T-cell (primary cell): ENCODE data around the gene OR5J2. TPM values are rescaled to one million over a fixed set of nuclear protein-coding genes. Genes with fewer than 3 reads are reported as not detected.
"Not testable (repeated sequence)": the region's sequence is repeated elsewhere in the genome, so short reads cannot be mapped to it uniquely, and the experiment has no call there.

Experiments used
- ATAC-seq, 4 experiments: fragments of 200-7000 bp in 3 of 4; fragments of 150-1000 bp in 1 of 4; cut with Tn5 transposase; replicated peaks in 1 of 4; 1 replicate in 3 of 4; 2 replicates in 1 of 4; pipeline ENCODE4 v1.10.0; 2021; ENCODE audit warnings: moderate library complexity in 3 of 4, mild to moderate bottlenecking in 2 of 4, moderate number of reproducible peaks in 1 of 4
- CTCF ChIA-PET, 2 donors: fragments of 300-600 bp; sonication (Branson Sonifier 250); formaldehyde crosslinking; loops; one replicate each; lab custom pipeline; 2022; ENCODE audit warnings: antibody characterized with exemption in 2 of 2; lab: Charles Lee
- POLR2A ChIA-PET, 2 donors: fragments of 300-600 bp; sonication (Branson Sonifier 250); formaldehyde crosslinking; loops; one replicate each; lab custom pipeline; 2022; ENCODE audit warnings: antibody characterized with exemption in 2 of 2; lab: Charles Lee
- DNase-seq, 35 experiments: peaks; one replicate each; pipeline versions ENCODE4 v3.0.0 to v3.0.0-alpha.2; 2013 to 2023
- H3K27ac ChIP-seq: one replicate; pipeline ENCODE4 v1.5.1; 2013; ENCODE audit warnings: low read length
- H3K27me3 ChIP-seq, 2 experiments: replicated peaks in 1 of 2; 1 replicate in 1 of 2; 2 replicates in 1 of 2; pipeline versions ENCODE4 v1.6.1 to v1.7.0; 2013; ENCODE audit warnings: low read length in 1 of 2, mixed read lengths in 1 of 2; ENCODE audit not compliant: control insufficient read depth in 2 of 2, insufficient read depth in 2 of 2; ENCODE audit errors: extremely low read depth in 1 of 2
- H3K36me3 ChIP-seq, 2 donors: 1 replicate in 1 of 2; 2 replicates in 1 of 2; pipeline versions ENCODE4 v1.6.1 to v1.7.0; 2013; ENCODE audit warnings: low read length in 1 of 2; ENCODE audit not compliant: control insufficient read depth in 2 of 2, insufficient read depth in 1 of 2; ENCODE audit errors: extremely low read depth in 1 of 2
- H3K4me1 ChIP-seq, 2 experiments: 1 replicate in 1 of 2; 2 replicates in 1 of 2; pipeline versions ENCODE4 v1.6.1 to v1.7.0; 2013; ENCODE audit warnings: low read length in 2 of 2, mixed read lengths in 1 of 2; ENCODE audit not compliant: insufficient read depth in 2 of 2, control insufficient read depth in 1 of 2; ENCODE audit errors: extremely low read depth in 1 of 2
- H3K4me3 ChIP-seq, 2 donors: 1 replicate in 1 of 2; 2 replicates in 1 of 2; pipeline versions ENCODE4 v1.5.1 to v1.7.0; 2013; ENCODE audit warnings: mild to moderate bottlenecking in 2 of 2, low read length in 1 of 2, moderate library complexity in 1 of 2; ENCODE audit not compliant: control insufficient read depth in 1 of 2; ENCODE audit errors: extremely low read depth in 1 of 2
- H3K9me3 ChIP-seq: 2 replicates; pipeline ENCODE4 v1.7.0; 2013
- H3K27ac Mint-ChIP-seq, 2 donors: one replicate each; pipeline ENCODE4 v1.8.0; 2020 to 2021; ENCODE audit warnings: mild to moderate bottlenecking in 2 of 2, mixed read lengths in 2 of 2
- H3K27me3 Mint-ChIP-seq, 2 donors: one replicate each; pipeline ENCODE4 v1.8.0; 2021 to 2022; ENCODE audit warnings: mixed read lengths in 2 of 2
- H3K36me3 Mint-ChIP-seq: one replicate; pipeline ENCODE4 v1.8.0; 2021; ENCODE audit warnings: mixed read lengths
- H3K4me1 Mint-ChIP-seq, 3 donors: one replicate each; pipeline ENCODE4 v1.8.0; 2020 to 2022; ENCODE audit warnings: mixed read lengths in 3 of 3, mild to moderate bottlenecking in 1 of 3
- H3K4me3 Mint-ChIP-seq, 3 donors: one replicate each; pipeline ENCODE4 v1.8.0; 2020 to 2022; ENCODE audit warnings: mild to moderate bottlenecking in 3 of 3, mixed read lengths in 3 of 3, moderate library complexity in 3 of 3
- H3K9me3 Mint-ChIP-seq, 3 donors: one replicate each; pipeline ENCODE4 v1.8.0; 2020 to 2022; ENCODE audit warnings: mixed read lengths in 3 of 3
- WGBS: methylation state at CpG from one replicate; pipeline ENCODE4 v1.1.5; 2013; ENCODE audit warnings: missing lambda C conversion rate; ENCODE audit not compliant: insufficient coverage; 5-methylcytosine and 5-hydroxymethylcytosine counted together
- total RNA-seq, 35 experiments: library from RNA in 6 of 35; stranded (reverse) in 6 of 35; fragments of 120-200 nt in 1 of 35; gene quantifications; one replicate each; pipeline versions ENCODE4 v1.2.1 to v1.2.4 and lab custom pipeline; 2013 to 2026

OR5J2 gene
- total RNA-seq, 5 donors from 2014 or later (not counting 1 experiment from before 2014, with no cell fraction given) = not detected

- ChIA-PET CTCF (interaction anchor here in 1 of 2 donors (0.6 kb wide), 1 partner anchor 17 kb away, joined by 3 read pairs; no protein-coding TSS in a partner anchor), POLR2A (no interaction called here)
- H3K27ac Mint-ChIP-seq = no peak overlapping the region
- no peaks in the 10 kb centered on the region for H3K27me3 ChIP-seq
- H3K4me1 Mint-ChIP-seq = no peaks in the 10 kb centered on the region
- H3K36me3 ChIP-seq = no peaks in the 10 kb centered on the region
- H3K9me3 ChIP-seq = peaks cover 3% of the 10 kb centered on the region
- no peak overlapping the region for H3K27ac ChIP-seq
- no peaks in the 10 kb centered on the region for H3K36me3 Mint-ChIP-seq
- no CpG with 5 or more reads among the region's 2 CpGs for WGBS
- ATAC-seq (no peak), DNase-seq (no peak)
- H3K9me3 Mint-ChIP-seq = peaks cover 28 to 43% (median 32%) of the 10 kb centered on the region in 3 donors
- H3K4me1 ChIP-seq = no peaks in the 10 kb centered on the region
- H3K27me3 Mint-ChIP-seq = no peaks in the 10 kb centered on the region
- H3K4me3 Mint-ChIP-seq = no peak overlapping the region
- no peak overlapping the region for H3K4me3 ChIP-seq
Observed at GRCh38 chr11:56214537-56214936, 38.1 kb downstream of the OR5J2 start.

DNA sequence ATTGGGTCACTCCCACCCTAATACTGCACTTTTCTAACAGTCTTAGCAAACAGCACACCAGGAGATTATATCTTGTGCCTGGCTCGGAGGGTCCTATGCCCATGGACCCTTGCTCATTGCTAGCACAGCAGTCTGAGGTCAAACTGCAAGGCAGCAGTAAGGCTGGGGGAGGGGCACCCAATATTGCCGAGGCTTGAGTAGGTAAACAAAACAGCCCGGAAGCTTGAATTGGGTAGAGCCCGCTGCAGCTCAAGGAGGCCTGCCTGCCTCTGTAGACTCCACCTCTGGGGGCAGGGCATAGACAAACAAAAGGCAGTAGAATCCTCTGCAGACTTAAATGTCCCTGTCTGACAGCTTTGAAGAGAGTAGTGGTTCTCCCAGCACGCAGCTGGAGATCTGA is 43.3 kb downstream of the OR5J2 start:
- H3K36me3 ChIP-seq, H3K36me3 Mint-ChIP-seq, H3K4me3 ChIP-seq, H3K4me1 ChIP-seq, POLR2A ChIA-PET, DNase-seq, H3K27me3 Mint-ChIP-seq, H3K9me3 ChIP-seq, ATAC-seq, H3K4me3 Mint-ChIP-seq, H3K4me1 Mint-ChIP-seq, H3K27ac ChIP-seq, CTCF ChIA-PET, H3K27me3 ChIP-seq, H3K27ac Mint-ChIP-seq: not testable (repeated sequence)
- 78% methylated on average over 4 of the region's 5 CpGs for WGBS
- H3K9me3 Mint-ChIP-seq = peaks cover 14 to 41% (median 32%) of the 10 kb centered on the region in 3 donors

Other genes starting within 250 kb of the OR5J2 start
- gene OR5I1, start 240.2 kb upstream of the OR5J2 start, total RNA-seq = not detected
- not detected for gene OR10AG1, start 206.7 kb upstream of the OR5J2 start, total RNA-seq
- gene OR5F1, start 182.0 kb upstream of the OR5J2 start, total RNA-seq = not detected
- gene OR5AS1, start 149.0 kb upstream of the OR5J2 start, total RNA-seq = not detected
- gene OR8I2, start 83.3 kb upstream of the OR5J2 start, total RNA-seq = not detected
- gene OR8H2, start 72.9 kb upstream of the OR5J2 start, total RNA-seq = not detected
- not detected for gene OR8H3, start 54.2 kb upstream of the OR5J2 start, total RNA-seq
- gene OR8J3, start 36.4 kb upstream of the OR5J2 start, total RNA-seq = not detected
- not detected for gene OR8K5, start 16.3 kb upstream of the OR5J2 start, total RNA-seq
- not detected for gene OR5T2, start 57.6 kb downstream of the OR5J2 start, total RNA-seq
- gene OR5T3, start 75.6 kb downstream of the OR5J2 start, total RNA-seq = not detected
- not detected for gene OR5T1, start 97.5 kb downstream of the OR5J2 start, total RNA-seq
- gene OR8H1, start 115.6 kb downstream of the OR5J2 start, total RNA-seq = not detected
- not detected for gene OR8K3, start 138.5 kb downstream of the OR5J2 start, total RNA-seq
- gene OR8K1, start 169.4 kb downstream of the OR5J2 start, total RNA-seq = not detected
- gene OR8J1, start 177.7 kb downstream of the OR5J2 start, total RNA-seq = not detected
- gene OR8U1, start 199.0 kb downstream of the OR5J2 start, total RNA-seq = not detected
- gene OR5AL1, start 236.1 kb downstream of the OR5J2 start, total RNA-seq = not detected